ENCODE measurements around the gene RALY.
"Not testable (repeated sequence)": the region's sequence is repeated elsewhere in the genome, so short reads cannot be mapped to it uniquely, and the experiment has no call there.

The RALY gene

GRCh38 chr20:34111702-34112599 lies 118.2 kb downstream of the RALY start, which contains the start of gene EIF2S2:
Gene EIF2S2, minus strand, starts transcription at chr20:34112243. Its CDS starts 133 bp downstream, at chr20:34112110.
- DNase-seq, result peak; percentile 92 to 95

DNA sequence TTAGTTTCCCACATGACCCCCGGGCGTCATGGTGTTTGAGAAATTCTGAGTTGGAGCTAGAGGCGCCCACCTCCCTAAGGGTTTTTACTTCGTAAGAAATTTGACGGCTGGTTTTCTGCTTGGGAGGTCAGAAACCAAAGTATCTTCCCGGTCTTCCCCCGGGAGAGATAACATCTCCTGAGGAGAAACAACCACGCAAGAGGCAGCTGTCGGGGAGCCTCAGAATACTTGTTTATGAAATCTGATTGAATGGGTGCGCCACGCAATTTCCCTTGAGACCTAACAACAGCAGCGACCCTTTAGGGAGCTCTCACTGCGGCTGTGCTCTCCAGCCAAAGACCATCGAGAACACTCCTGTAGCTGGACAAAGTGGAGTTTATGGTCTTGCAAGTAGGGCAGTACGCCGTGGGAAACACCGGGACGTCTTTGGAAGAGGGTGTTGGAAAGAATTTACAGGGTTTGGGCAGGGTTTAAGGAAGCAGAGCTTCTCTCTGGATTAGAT lies 118.9 kb downstream of the RALY start:
- DNase-seq, result no peak

GRCh38 chr20:34114809-34115208 lies 121.1 kb downstream of the RALY start:
- no peak for DNase-seq

DNA sequence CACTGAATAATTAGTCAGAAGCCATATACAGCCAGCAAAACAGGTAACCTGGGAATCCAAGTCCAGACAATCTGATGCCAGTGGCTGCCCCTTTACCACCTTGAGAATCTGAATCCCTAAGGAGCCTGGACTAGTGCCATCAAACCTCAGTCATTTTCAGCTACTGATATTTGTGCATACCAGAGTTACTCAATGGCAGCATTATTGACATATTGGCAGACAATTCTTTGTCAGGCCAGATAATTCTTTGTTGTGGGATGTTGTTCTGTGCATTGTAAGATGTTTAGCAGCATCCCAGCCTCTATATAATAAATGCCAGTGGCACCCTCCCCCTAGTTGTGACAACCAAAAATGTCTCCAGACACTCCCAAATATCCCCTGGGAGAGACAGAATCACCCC lies 121.5 kb downstream of the RALY start:
- no peak for DNase-seq

DNA sequence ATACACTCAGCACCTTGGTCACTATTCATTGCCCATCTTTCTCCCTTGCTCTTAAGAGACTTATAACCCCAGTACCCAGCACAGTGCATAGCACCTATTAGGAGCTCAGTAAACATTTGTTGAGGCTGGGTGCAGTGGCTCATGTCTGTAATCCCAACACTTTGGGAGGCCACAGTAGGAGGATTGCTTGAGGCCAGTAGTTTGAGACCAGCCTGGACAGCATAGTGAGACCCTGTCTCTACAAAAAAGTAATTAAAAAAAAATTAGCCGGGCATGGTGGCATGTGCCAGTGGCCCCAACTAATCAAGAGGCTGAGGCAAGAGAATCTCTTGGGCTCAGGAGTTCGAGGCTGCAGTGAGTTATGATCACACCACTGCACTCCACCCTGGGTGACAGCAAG lies 126.5 kb downstream of the RALY start:
- no peak for DNase-seq

DNA sequence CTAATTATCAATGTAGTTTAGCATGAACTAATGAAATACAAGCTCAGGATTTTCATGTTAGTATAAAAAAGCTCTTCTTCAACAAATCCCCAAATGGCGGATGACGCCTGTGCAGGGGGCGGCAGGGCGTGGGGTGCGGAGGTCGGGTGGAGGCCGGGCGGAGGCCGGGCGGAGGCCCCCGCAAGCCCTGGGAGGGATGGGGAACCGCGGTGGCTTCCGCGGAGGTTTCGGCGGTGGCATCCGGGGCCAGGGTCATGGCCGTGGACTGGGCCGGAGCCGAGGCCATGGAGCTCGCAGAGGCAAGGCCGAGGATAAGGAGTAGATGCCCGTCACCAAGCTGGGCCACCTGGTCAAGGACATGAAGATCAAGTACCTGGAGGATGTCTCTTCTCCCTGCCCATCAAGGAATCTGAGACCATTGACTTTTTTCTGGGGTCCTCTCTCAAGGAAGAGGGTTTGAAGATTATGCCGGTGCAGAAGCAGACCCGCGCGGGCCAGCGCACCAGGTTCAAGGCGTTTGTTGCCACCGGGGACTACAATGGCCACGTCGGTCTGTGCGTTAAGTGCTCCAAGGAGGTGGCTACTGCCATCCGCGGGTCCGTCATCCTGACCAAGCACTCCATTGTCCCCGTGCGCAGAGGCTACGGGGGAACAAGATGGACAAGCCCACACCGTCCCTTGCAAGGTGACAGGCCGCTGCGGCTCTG lies 128.7 kb downstream of the RALY start:
- no peak for DNase-seq

- DNase-seq, result no peak
Measured at GRCh38 chr20:34123309-34123708, 129.6 kb downstream of the RALY start.

GRCh38 chr20:34124469-34125249 lies 130.9 kb downstream of the RALY start:
- DNase-seq, result no peak

DNA sequence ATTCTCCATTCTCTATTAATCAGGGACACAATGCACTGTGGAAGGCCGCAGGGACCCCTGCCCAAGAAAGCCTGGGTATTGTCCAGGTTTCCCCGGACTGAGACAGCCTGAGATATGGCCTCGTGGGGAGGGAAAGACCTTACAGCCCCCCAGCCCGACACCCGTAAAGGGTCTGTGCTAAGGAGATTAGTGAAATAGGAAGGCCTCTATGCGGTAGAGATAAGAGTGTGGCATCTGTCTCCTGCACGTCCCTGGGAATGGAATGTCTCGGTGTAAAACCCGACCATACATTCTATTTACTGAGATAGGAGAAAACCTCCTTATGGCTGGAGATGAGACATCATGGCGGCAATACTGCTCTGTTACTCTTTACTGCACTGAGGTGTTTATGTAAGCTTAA lies 134.1 kb downstream of the RALY start:
- DNase-seq, result no peak

- peak; percentile 49 to 67 for DNase-seq
Measured at GRCh38 chr20:34129518-34130162, 135.9 kb downstream of the RALY start.

DNA sequence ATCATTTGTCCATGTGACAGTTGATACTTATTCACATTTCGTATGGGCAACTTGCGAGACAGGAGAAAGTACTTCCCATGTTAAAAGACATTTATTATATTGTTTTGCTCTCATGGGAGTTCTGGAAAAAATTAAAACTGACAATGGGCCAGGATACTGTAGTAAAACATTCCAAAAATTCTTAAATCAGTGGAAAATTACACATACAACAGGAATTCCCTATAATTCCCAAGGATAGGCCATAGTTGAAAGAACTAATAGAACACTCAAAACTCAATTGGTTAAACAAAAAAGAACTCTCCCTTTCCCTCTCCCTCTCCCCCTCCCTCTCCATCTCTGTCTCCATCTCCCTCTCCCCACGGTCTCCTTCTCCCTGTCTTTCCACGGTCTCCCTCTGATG lies 137.8 kb downstream of the RALY start:
- no peak for DNase-seq

DNA sequence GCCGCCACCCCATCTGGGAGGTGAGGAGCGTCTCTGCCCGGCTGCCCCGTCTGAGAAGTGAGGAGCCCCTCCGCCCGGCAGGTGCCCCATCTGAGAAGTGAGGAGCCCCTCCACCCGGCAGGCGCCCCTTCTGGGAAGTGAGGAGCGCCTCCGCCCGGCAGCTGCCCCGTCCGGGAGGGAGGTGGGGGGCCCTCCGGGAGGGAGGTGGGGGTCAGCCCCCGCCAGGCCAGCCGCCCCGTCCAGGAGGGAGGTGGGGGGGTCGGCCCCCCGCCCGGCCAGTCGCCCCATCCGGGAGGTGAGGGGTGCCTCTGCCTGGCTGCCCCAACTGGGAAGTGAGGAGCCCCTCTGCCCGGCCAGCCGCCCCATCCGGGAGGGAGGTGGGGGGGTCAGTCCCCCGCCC lies 138.8 kb downstream of the RALY start:
- DNase-seq, result not testable (repeated sequence)

DNA sequence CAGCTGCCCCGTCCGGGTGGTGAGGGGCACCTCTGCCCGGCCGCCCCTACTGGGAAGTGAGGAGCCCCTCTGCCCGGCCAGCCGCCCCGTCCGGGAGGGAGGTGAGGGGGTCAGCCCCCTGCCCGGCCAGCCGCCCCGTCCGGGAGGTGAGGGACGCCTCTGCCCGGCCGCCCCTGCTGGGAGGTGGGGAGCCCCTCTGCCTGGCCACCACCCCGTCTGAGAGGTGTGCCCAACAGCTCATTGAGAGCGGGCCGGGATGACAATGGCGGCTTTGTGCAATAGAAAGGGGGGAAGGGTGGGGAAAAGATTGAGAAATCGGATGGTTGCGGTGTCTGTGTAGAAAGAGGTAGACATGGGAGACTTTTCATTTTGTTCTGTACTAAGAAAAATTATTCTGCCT lies 139.2 kb downstream of the RALY start:
- not testable (repeated sequence) for DNase-seq

- DNase-seq, result not testable (repeated sequence)
Measured at GRCh38 chr20:34133365-34133860, 139.7 kb downstream of the RALY start.
